ENCODE measurements around the gene IRGQ.

Gene IRGQ

GRCh38 chr19:43534816-43535761, 60.8 kb downstream of the IRGQ start:
- peak; percentile 38 for DNase-seq

All from NCI-H2029 (cell line).